Mucosa of descending colon (tissue), 3 donors: ENCODE results near the gene CDC25B. TPM values are rescaled to one million over a fixed set of nuclear protein-coding genes. Genes with fewer than 3 reads are reported as not detected.

Experiments
- ATAC-seq: fragments of 200-7000 bp; cut with Tn5 transposase; one replicate; pipeline ENCODE4 v1.9.1; 2020; ENCODE audit warnings: mild to moderate bottlenecking, moderate library complexity
- DNase-seq, 3 donors: peaks; one replicate each; pipeline ENCODE4 v3.0.0-alpha.2; 2020
- H3K36me3 ChIP-seq: fragments of 200-600 bp; one replicate; pipeline ENCODE4 v1.8.0; 2021; ENCODE audit warnings: low read depth, mild to moderate bottlenecking
- H3K4me1 ChIP-seq: fragments of 200-600 bp; one replicate; pipeline ENCODE4 v1.8.0; 2021; ENCODE audit warnings: low read depth, mild to moderate bottlenecking
- H3K4me3 ChIP-seq: fragments of 200-600 bp; one replicate; pipeline ENCODE4 v1.8.0; 2021; ENCODE audit warnings: mild to moderate bottlenecking
- H3K9me3 ChIP-seq: fragments of 200-600 bp; one replicate; pipeline ENCODE4 v1.8.0; 2021; ENCODE audit warnings: mild to moderate bottlenecking
- intact Hi-C, 2 donors: fragments of 100-400 bp; cut with DNase I in 1 of 2; cut with micrococcal nuclease in 1 of 2; formaldehyde crosslinking; loops; one replicate each; pipeline versions ENCODE4 v1.11.0 to v1.11.1; 2022; cut with DNase I, micrococcal nuclease
- total RNA-seq, 3 donors: library from RNA; stranded (reverse); fragmentation: NEBNext Ultra II Directional in 2 of 3; extraction: Animal tissue kit (Norgen Biotek cat#: 25700) in 2 of 3; gene quantifications; one replicate each; pipeline versions ENCODE4 v1.2.1 to v1.2.4, GENCODE V29; 2021 to 2023
- TF ChIP-seq, protein P1 (sequence below): fragments of 200-600 bp; IDR thresholded peaks from one replicate; pipeline ENCODE4 v1.8.0; 2022; ENCODE audit warnings: antibody characterized with exemption, mild to moderate bottlenecking
- donor health status: DM: no; HTN: no; CAD: no; lungs with moderate emphysema.
- donor health status: DM: no; HTN: no; CAD: no.
- donor health status: DM: no; HTN: yes; CAD: no.

Gene CDC25B
- total RNA-seq, 3 donors from 2014 or later: 12.2 to 52.0 (median 38.4) TPM

DNA sequence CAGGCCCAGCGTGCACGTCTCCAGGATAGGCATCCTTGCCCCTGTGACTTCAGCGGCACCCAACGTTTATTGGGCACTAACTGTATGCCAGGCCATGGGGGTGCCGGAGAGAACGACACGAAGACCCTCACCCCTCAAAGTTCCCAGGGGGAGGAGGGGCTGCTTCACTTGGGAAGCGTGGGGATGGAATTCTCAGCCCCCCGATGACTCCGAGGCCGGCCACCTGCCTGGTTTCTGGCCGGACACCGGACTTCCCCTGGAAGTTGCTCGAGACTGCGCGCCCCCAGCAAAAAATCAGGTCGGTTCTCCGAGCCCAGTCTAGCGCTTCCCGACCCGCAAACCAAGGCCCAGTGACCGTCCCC, 50.2 kb downstream of the CDC25B start:
- TF ChIP-seq, protein P1, sequence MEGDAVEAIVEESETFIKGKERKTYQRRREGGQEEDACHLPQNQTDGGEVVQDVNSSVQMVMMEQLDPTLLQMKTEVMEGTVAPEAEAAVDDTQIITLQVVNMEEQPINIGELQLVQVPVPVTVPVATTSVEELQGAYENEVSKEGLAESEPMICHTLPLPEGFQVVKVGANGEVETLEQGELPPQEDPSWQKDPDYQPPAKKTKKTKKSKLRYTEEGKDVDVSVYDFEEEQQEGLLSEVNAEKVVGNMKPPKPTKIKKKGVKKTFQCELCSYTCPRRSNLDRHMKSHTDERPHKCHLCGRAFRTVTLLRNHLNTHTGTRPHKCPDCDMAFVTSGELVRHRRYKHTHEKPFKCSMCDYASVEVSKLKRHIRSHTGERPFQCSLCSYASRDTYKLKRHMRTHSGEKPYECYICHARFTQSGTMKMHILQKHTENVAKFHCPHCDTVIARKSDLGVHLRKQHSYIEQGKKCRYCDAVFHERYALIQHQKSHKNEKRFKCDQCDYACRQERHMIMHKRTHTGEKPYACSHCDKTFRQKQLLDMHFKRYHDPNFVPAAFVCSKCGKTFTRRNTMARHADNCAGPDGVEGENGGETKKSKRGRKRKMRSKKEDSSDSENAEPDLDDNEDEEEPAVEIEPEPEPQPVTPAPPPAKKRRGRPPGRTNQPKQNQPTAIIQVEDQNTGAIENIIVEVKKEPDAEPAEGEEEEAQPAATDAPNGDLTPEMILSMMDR: no peak
- Histone ChIP-seq H3K4me3 (peak overlapping the region; percentile 87), H3K4me1 (peaks cover 31% of the 10 kb centered on the region), H3K9me3 (no peaks in the 10 kb centered on the region), H3K36me3 (no peaks in the 10 kb centered on the region)
- intact Hi-C loops: no loop called here
- DNase-seq (no peak), ATAC-seq (no peak)

GRCh38 chr20:3846740-3847428, 50.8 kb downstream of the CDC25B start, which contains the start of gene MAVS:
Gene MAVS, plus strand, starts transcription at chr20:3846834. Its CDS starts 7,791 bp downstream, at chr20:3854625.
- Histone ChIP-seq H3K9me3 (no peaks in the 10 kb centered on the region), H3K36me3 (no peaks in the 10 kb centered on the region), H3K4me1 (peaks cover 31% of the 10 kb centered on the region), H3K4me3 (peak within 1 kb of the TSS; percentile 87)
- peak; percentile 92 for ATAC-seq
- peak; percentile 91 to 94 (median 93) for DNase-seq
- TF ChIP-seq, protein P1: no peak
- intact Hi-C loops: no loop called here

DNA sequence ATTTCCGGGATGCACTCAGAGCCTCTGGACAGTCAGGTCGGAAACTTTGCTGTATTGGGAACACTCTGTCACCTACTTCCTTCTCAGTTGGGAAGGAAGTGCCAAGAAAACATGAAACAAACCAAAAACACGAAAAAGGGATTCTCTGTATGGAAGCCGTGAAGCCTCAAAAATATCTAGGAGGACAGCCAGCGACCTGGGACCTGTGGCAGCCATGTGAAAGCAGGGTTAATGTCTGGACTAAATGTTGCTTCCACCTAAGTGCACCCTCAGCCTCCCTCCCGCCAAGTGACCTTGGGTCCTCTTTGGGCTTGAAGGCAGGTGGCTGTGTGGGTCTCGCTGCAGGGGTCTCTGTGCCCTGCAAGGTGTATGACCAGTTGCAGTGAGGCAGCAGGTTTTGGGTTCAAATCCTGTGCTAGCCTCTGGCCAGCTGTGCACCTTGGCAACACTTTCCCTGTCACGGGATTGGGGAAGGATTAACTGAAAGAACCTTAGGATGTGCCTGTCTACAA, 51.4 kb downstream of the CDC25B start:
- TF ChIP-seq, protein P1: no peak
- no peak for ATAC-seq
- H3K4me3 ChIP-seq: peak overlapping the region; percentile 87
- no peaks in the 10 kb centered on the region for H3K9me3 ChIP-seq
- H3K36me3 ChIP-seq: no peaks in the 10 kb centered on the region
- peaks cover 26% of the 10 kb centered on the region for H3K4me1 ChIP-seq
- no peak for DNase-seq
- intact Hi-C loops: no loop called here

GRCh38 chr20:3848565-3848964, 52.5 kb downstream of the CDC25B start:
- intact Hi-C loops: no loop called here
- Histone ChIP-seq H3K4me3 (no peak overlapping the region), H3K36me3 (no peaks in the 10 kb centered on the region), H3K9me3 (no peaks in the 10 kb centered on the region), H3K4me1 (peaks cover 19% of the 10 kb centered on the region)
- ATAC-seq (no peak), DNase-seq (no peak)
- TF ChIP-seq, protein P1: no peak

- H3K36me3 ChIP-seq: no peaks in the 10 kb centered on the region
- no peaks in the 10 kb centered on the region for H3K9me3 ChIP-seq
- no peak overlapping the region for H3K4me3 ChIP-seq
- no peaks in the 10 kb centered on the region for H3K4me1 ChIP-seq
- intact Hi-C loops: no loop called here
- ATAC-seq: peak; percentile 85
- DNase-seq: no peak
- TF ChIP-seq, protein P1: no peak
These were observed 58.4 kb downstream of the CDC25B start for GRCh38 chr20:3854462-3854871.

Other genes with a start within 250 kb of the CDC25B start
- not detected for gene GFRA4, start 132.9 kb upstream of the CDC25B start, total RNA-seq
- gene ADAM33, start 114.3 kb upstream of the CDC25B start, total RNA-seq: 10 to 100 TPM in 1 of 3 donors, 1 to 10 TPM in 2; 6.4 to 86.6 (median 9.7) TPM
- 10 to 100 TPM in 2 of 3 donors, 1 to 10 TPM in 1; 3.3 to 21.7 (median 12.2) TPM for gene SIGLEC1, start 83.7 kb upstream of the CDC25B start, total RNA-seq
- gene HSPA12B, start 63.6 kb upstream of the CDC25B start, total RNA-seq: 1 to 10 TPM; 1.2 to 5.9 (median 3.4) TPM
- 10 to 100 TPM; 14.5 to 69.6 (median 26.5) TPM for gene ADISSP, start 28.6 kb upstream of the CDC25B start, total RNA-seq
- under 1 TPM in 1 of 3 donors, not detected in 2; 0.19 TPM for gene SPEF1, start 14.9 kb upstream of the CDC25B start, total RNA-seq
- gene CENPB, start 9.6 kb upstream of the CDC25B start, total RNA-seq: 100 to 1,000 TPM in 1 of 3 donors, 10 to 100 TPM in 2; 71.7 to 114 (median 75.0) TPM
- 10 to 100 TPM; 13.0 to 18.6 (median 13.9) TPM for gene AP5S1, start 24.2 kb downstream of the CDC25B start, total RNA-seq
- gene MAVS, start 50.5 kb downstream of the CDC25B start, total RNA-seq: 10 to 100 TPM; 60.7 to 79.5 (median 72.3) TPM
- 10 to 100 TPM; 27.6 to 42.3 (median 29.6) TPM for gene PANK2, start 93.1 kb downstream of the CDC25B start, total RNA-seq
- 1 to 10 TPM; 3.2 to 8.2 (median 7.5) TPM for gene RNF24, start 219.2 kb downstream of the CDC25B start, total RNA-seq